ENCODE measurements around the gene PILRA.

PILRA gene

GRCh38 chr7:100398239-100398638, 25.0 kb downstream of the PILRA start:
- DNase-seq (ENCODE audit: low spot score): no peak
- Mint-ChIP-seq H3K27me3 (ENCODE audit: low read depth) (peaks cover 47% of the 10 kb centered on the region), H3K36me3 (ENCODE audit: low read depth) (no peaks in the 10 kb centered on the region), H3K4me1 (ENCODE audit: low read depth) (peaks cover 16% of the 10 kb centered on the region), H3K4me3 (no peak overlapping the region), H3K9me3 (no peaks in the 10 kb centered on the region), H3K27ac (peak overlapping the region; percentile 2)

GRCh38 chr7:100400041-100400440, 26.8 kb downstream of the PILRA start:
- Mint-ChIP-seq H3K27me3 (ENCODE audit: low read depth) (peaks cover 47% of the 10 kb centered on the region), H3K27ac (no peak overlapping the region), H3K36me3 (ENCODE audit: low read depth) (no peaks in the 10 kb centered on the region), H3K4me1 (ENCODE audit: low read depth) (peaks cover 16% of the 10 kb centered on the region), H3K9me3 (no peaks in the 10 kb centered on the region), H3K4me3 (no peak overlapping the region)
- no peak for DNase-seq (ENCODE audit: low spot score)

GRCh38 chr7:100400656-100401055, 27.4 kb downstream of the PILRA start:
- Mint-ChIP-seq H3K4me3 (no peak overlapping the region), H3K27ac (no peak overlapping the region), H3K27me3 (ENCODE audit: low read depth) (peaks cover 42% of the 10 kb centered on the region), H3K9me3 (no peaks in the 10 kb centered on the region), H3K4me1 (ENCODE audit: low read depth) (peaks cover 14% of the 10 kb centered on the region), H3K36me3 (ENCODE audit: low read depth) (no peaks in the 10 kb centered on the region)
- no peak for DNase-seq (ENCODE audit: low spot score)

- peaks cover 46% of the 10 kb centered on the region for H3K27me3 Mint-ChIP-seq (ENCODE audit: low read depth)
- H3K9me3 Mint-ChIP-seq: no peaks in the 10 kb centered on the region
- H3K27ac Mint-ChIP-seq: no peak overlapping the region
- H3K4me1 Mint-ChIP-seq (ENCODE audit: low read depth): peaks cover 9% of the 10 kb centered on the region
- H3K4me3 Mint-ChIP-seq: no peak overlapping the region
- DNase-seq (ENCODE audit: low spot score): no peak
- H3K36me3 Mint-ChIP-seq (ENCODE audit: low read depth): no peaks in the 10 kb centered on the region
Measured at GRCh38 chr7:100401811-100402210, 28.5 kb downstream of the PILRA start.

GRCh38 chr7:100402241-100402640, 29.0 kb downstream of the PILRA start:
- H3K4me1 Mint-ChIP-seq (ENCODE audit: low read depth): peaks cover 5% of the 10 kb centered on the region
- H3K4me3 Mint-ChIP-seq: no peak overlapping the region
- DNase-seq (ENCODE audit: low spot score): no peak
- peaks cover 49% of the 10 kb centered on the region for H3K27me3 Mint-ChIP-seq (ENCODE audit: low read depth)
- no peaks in the 10 kb centered on the region for H3K9me3 Mint-ChIP-seq
- H3K27ac Mint-ChIP-seq: no peak overlapping the region
- H3K36me3 Mint-ChIP-seq (ENCODE audit: low read depth): no peaks in the 10 kb centered on the region

GRCh38 chr7:100406767-100407166, 33.5 kb downstream of the PILRA start:
- Mint-ChIP-seq H3K4me3 (no peak overlapping the region), H3K27ac (no peak overlapping the region), H3K27me3 (ENCODE audit: low read depth) (peaks cover 23% of the 10 kb centered on the region), H3K4me1 (ENCODE audit: low read depth) (no peaks in the 10 kb centered on the region), H3K9me3 (no peaks in the 10 kb centered on the region), H3K36me3 (ENCODE audit: low read depth) (no peaks in the 10 kb centered on the region)
- no peak for DNase-seq (ENCODE audit: low spot score)

GRCh38 chr7:100407285-100408180, 34.2 kb downstream of the PILRA start:
- Mint-ChIP-seq H3K9me3 (no peaks in the 10 kb centered on the region), H3K36me3 (ENCODE audit: low read depth) (no peaks in the 10 kb centered on the region), H3K4me1 (ENCODE audit: low read depth) (no peaks in the 10 kb centered on the region), H3K27ac (no peak overlapping the region), H3K4me3 (no peak overlapping the region), H3K27me3 (ENCODE audit: low read depth) (peaks cover 20% of the 10 kb centered on the region)
- DNase-seq (ENCODE audit: low spot score): peak; percentile 31

- Mint-ChIP-seq H3K36me3 (ENCODE audit: low read depth) (no peaks in the 10 kb centered on the region), H3K4me3 (no peak overlapping the region), H3K27ac (no peak overlapping the region), H3K27me3 (ENCODE audit: low read depth) (peaks cover 13% of the 10 kb centered on the region), H3K9me3 (no peaks in the 10 kb centered on the region), H3K4me1 (ENCODE audit: low read depth) (peaks cover 8% of the 10 kb centered on the region)
- DNase-seq (ENCODE audit: low spot score): no peak
Measured at GRCh38 chr7:100411101-100411500, 37.8 kb downstream of the PILRA start.

- DNase-seq (ENCODE audit: low spot score): no peak
- no peak overlapping the region for H3K27ac Mint-ChIP-seq
- H3K4me3 Mint-ChIP-seq: no peak overlapping the region
- H3K9me3 Mint-ChIP-seq: no peaks in the 10 kb centered on the region
- peaks cover 8% of the 10 kb centered on the region for H3K4me1 Mint-ChIP-seq (ENCODE audit: low read depth)
- no peaks in the 10 kb centered on the region for H3K36me3 Mint-ChIP-seq (ENCODE audit: low read depth)
- peaks cover 5% of the 10 kb centered on the region for H3K27me3 Mint-ChIP-seq (ENCODE audit: low read depth)
Measured at GRCh38 chr7:100413346-100413745, 40.1 kb downstream of the PILRA start.

GRCh38 chr7:100413889-100414288, 40.6 kb downstream of the PILRA start:
- no peaks in the 10 kb centered on the region for H3K9me3 Mint-ChIP-seq
- no peak overlapping the region for H3K4me3 Mint-ChIP-seq
- H3K27me3 Mint-ChIP-seq (ENCODE audit: low read depth): peaks cover 5% of the 10 kb centered on the region
- peaks cover 8% of the 10 kb centered on the region for H3K4me1 Mint-ChIP-seq (ENCODE audit: low read depth)
- H3K27ac Mint-ChIP-seq: no peak overlapping the region
- no peaks in the 10 kb centered on the region for H3K36me3 Mint-ChIP-seq (ENCODE audit: low read depth)
- no peak for DNase-seq (ENCODE audit: low spot score)

- H3K4me3 Mint-ChIP-seq: no peak overlapping the region
- no peak for DNase-seq (ENCODE audit: low spot score)
- peaks cover 5% of the 10 kb centered on the region for H3K27me3 Mint-ChIP-seq (ENCODE audit: low read depth)
- H3K9me3 Mint-ChIP-seq: no peaks in the 10 kb centered on the region
- H3K4me1 Mint-ChIP-seq (ENCODE audit: low read depth): peaks cover 8% of the 10 kb centered on the region
- no peak overlapping the region for H3K27ac Mint-ChIP-seq
- H3K36me3 Mint-ChIP-seq (ENCODE audit: low read depth): no peaks in the 10 kb centered on the region
Measured at GRCh38 chr7:100415448-100415847, 42.2 kb downstream of the PILRA start.

GRCh38 chr7:100418930-100419659, 45.8 kb downstream of the PILRA start:
- Mint-ChIP-seq H3K4me3 (no peak overlapping the region), H3K27me3 (ENCODE audit: low read depth) (peaks cover under 1% of the 10 kb centered on the region), H3K4me1 (ENCODE audit: low read depth) (peaks cover under 1% of the 10 kb centered on the region), H3K36me3 (ENCODE audit: low read depth) (no peaks in the 10 kb centered on the region), H3K9me3 (no peaks in the 10 kb centered on the region), H3K27ac (no peak overlapping the region)
- no peak for DNase-seq (ENCODE audit: low spot score)

GRCh38 chr7:100419660-100420226, 46.5 kb downstream of the PILRA start:
- Mint-ChIP-seq H3K4me1 (ENCODE audit: low read depth) (no peaks in the 10 kb centered on the region), H3K9me3 (no peaks in the 10 kb centered on the region), H3K27ac (no peak overlapping the region), H3K36me3 (ENCODE audit: low read depth) (no peaks in the 10 kb centered on the region), H3K27me3 (ENCODE audit: low read depth) (peaks cover 2% of the 10 kb centered on the region), H3K4me3 (no peak overlapping the region)
- DNase-seq (ENCODE audit: low spot score): no peak

- Mint-ChIP-seq H3K27me3 (ENCODE audit: low read depth) (peaks cover 17% of the 10 kb centered on the region), H3K4me1 (ENCODE audit: low read depth) (peaks cover under 1% of the 10 kb centered on the region), H3K4me3 (no peak overlapping the region), H3K27ac (no peak overlapping the region), H3K36me3 (ENCODE audit: low read depth) (no peaks in the 10 kb centered on the region), H3K9me3 (peaks cover 4% of the 10 kb centered on the region)
- no peak for DNase-seq (ENCODE audit: low spot score)
Measured at GRCh38 chr7:100423315-100423714, 50.0 kb downstream of the PILRA start.
